H1 (cell line): ENCODE results near the gene ARHGEF38. TPM values are rescaled to one million over a fixed set of nuclear protein-coding genes. Genes with fewer than 3 reads are reported as not detected.

Experiments used
- CTCF ChIA-PET: fragments of 300-600 bp; sonication (Branson Sonifier 250); formaldehyde crosslinking; loops from one replicate; lab custom pipeline; 2021; ENCODE audit not compliant: partially characterized antibody; lab: Charles Lee
- POLR2A ChIA-PET: fragments of 300-600 bp; sonication (Branson Sonifier 250); formaldehyde crosslinking; loops from one replicate; lab custom pipeline; 2021; ENCODE audit warnings: inconsistent platforms; ENCODE audit not compliant: partially characterized antibody; lab: Charles Lee
- DNase-seq, 2 experiments: peaks; one replicate each; pipeline versions ENCODE4 v3.0.0 to v3.0.0-alpha.2; 2010 to 2022; ENCODE audit warnings: low spot score in 2 of 2, low read depth in 1 of 2, mixed read lengths in 1 of 2
- FAIRE-seq: peaks from 2 replicates; lab custom pipeline; 2011; peaks lifted over from hg19 to GRCh38; lab: Jason Lieb, UNC
- H2AFZ ChIP-seq: 2 replicates; pipeline ENCODE4 v1.8.1; 2012; ENCODE audit warnings: low read length, inconsistent platforms
- H2AK5ac ChIP-seq: 2 replicates; pipeline ENCODE4 v1.6.1; 2013; ENCODE audit warnings: low read depth, low read length
- H2BK120ac ChIP-seq: replicated peaks from 2 replicates; pipeline ENCODE3; 2013; ENCODE audit warnings: low read depth, low read length, inconsistent platforms
- H2BK12ac ChIP-seq: 2 replicates; pipeline ENCODE4 v1.6.1; 2013; ENCODE audit warnings: low read depth, low read length
- H2BK15ac ChIP-seq: 2 replicates; pipeline ENCODE4 v1.6.1; 2013; ENCODE audit warnings: low read length
- H2BK20ac ChIP-seq: 2 replicates; pipeline ENCODE4 v1.6.1; 2013; ENCODE audit warnings: low read length
- H2BK5ac ChIP-seq: 2 replicates; pipeline ENCODE4 v1.6.1; 2013; ENCODE audit warnings: low read depth, low read length
- H3K14ac ChIP-seq: 2 replicates; pipeline ENCODE4 v1.6.1; 2013; ENCODE audit warnings: inconsistent platforms; ENCODE audit not compliant: insufficient read length
- H3K18ac ChIP-seq: 2 replicates; pipeline ENCODE4 v1.6.1; 2013; ENCODE audit warnings: low read length; ENCODE audit errors: extremely low read depth
- H3K23ac ChIP-seq: 2 replicates; pipeline ENCODE4 v1.6.1; 2013; ENCODE audit warnings: inconsistent platforms; ENCODE audit not compliant: insufficient read length
- H3K23me2 ChIP-seq: 2 replicates; pipeline ENCODE4 v1.6.1; 2013; ENCODE audit warnings: low read depth, low read length
- H3K27ac ChIP-seq: 2 replicates; pipeline ENCODE4 v1.6.1; 2011; ENCODE audit warnings: low read depth, low read length, inconsistent platforms
- H3K27me3 ChIP-seq, 4 experiments: replicated peaks in 1 of 4; 1 replicate in 1 of 4; 2 replicates in 3 of 4; pipeline versions ENCODE4 v1.6.1 to v1.8.1; 2011 to 2013; ENCODE audit warnings: low read length in 3 of 4, mild to moderate bottlenecking in 3 of 4, inconsistent platforms in 2 of 4, mixed read lengths in 2 of 4, moderate library complexity in 1 of 4; ENCODE audit not compliant: control insufficient read depth in 3 of 4, insufficient read depth in 3 of 4; ENCODE audit errors: extremely low read depth in 1 of 4
- H3K36me3 ChIP-seq, 4 experiments: 2 replicates each; pipeline versions ENCODE4 v1.6.1 to v1.8.1; 2011 to 2013; ENCODE audit warnings: mild to moderate bottlenecking in 4 of 4, low read length in 3 of 4, moderate library complexity in 2 of 4, control low read depth in 1 of 4, inconsistent platforms in 1 of 4; ENCODE audit not compliant: insufficient read depth in 4 of 4, control insufficient read depth in 2 of 4
- H3K4ac ChIP-seq: replicated peaks from 2 replicates; pipeline ENCODE3; 2013; ENCODE audit warnings: low read length, low read depth, mixed read lengths, inconsistent platforms; ENCODE audit not compliant: insufficient read length
- H3K4me1 ChIP-seq, 4 experiments: replicated peaks in 1 of 4; 1 replicate in 1 of 4; 2 replicates in 3 of 4; pipeline versions ENCODE4 v1.6.1 to v1.8.1; 2011 to 2013; ENCODE audit warnings: low read length in 3 of 4, inconsistent platforms in 2 of 4, mixed read lengths in 1 of 4; ENCODE audit not compliant: insufficient read depth in 4 of 4, control insufficient read depth in 3 of 4
- H3K4me2 ChIP-seq, 2 experiments: 2 replicates each; pipeline versions ENCODE4 v1.6.1 to v1.8.1; 2011 to 2013; ENCODE audit warnings: low read depth in 2 of 2, low read length in 2 of 2, control low read depth in 1 of 2, inconsistent platforms in 1 of 2, mild to moderate bottlenecking in 1 of 2; ENCODE audit not compliant: insufficient read depth in 1 of 2
- H3K4me3 ChIP-seq, 4 experiments: fragments of 200-600, 300-600 bp in 1 of 4; sonication (generic), shearing (Covaris generic), sonication (Bioruptor Twin) in 1 of 4; 2 replicates each; pipeline versions ENCODE4 v1.5.1 to v1.8.1; 2011 to 2016; ENCODE audit warnings: low read length in 4 of 4, low read depth in 3 of 4, control low read depth in 2 of 4, inconsistent platforms in 2 of 4, mild to moderate bottlenecking in 2 of 4, mixed read lengths in 1 of 4, moderate library complexity in 1 of 4; ENCODE audit not compliant: insufficient read depth in 2 of 4; ENCODE audit errors: extremely low read depth in 1 of 4
- H3K56ac ChIP-seq: replicated peaks from 2 replicates; pipeline ENCODE3; 2013; ENCODE audit warnings: low read depth, mild to moderate bottlenecking, mixed read lengths, low read length, inconsistent platforms; ENCODE audit not compliant: insufficient read length
- H3K79me1 ChIP-seq: 2 replicates; pipeline ENCODE4 v1.6.1; 2013; ENCODE audit warnings: low read depth, low read length, control low read depth
- H3K79me2 ChIP-seq, 2 experiments: 2 replicates each; pipeline versions ENCODE4 v1.6.1 to v1.8.1; 2012 to 2013; ENCODE audit warnings: low read length in 2 of 2, mild to moderate bottlenecking in 2 of 2, inconsistent platforms in 1 of 2; ENCODE audit not compliant: insufficient read depth in 2 of 2, control insufficient read depth in 1 of 2
- H3K9ac ChIP-seq, 4 experiments: replicated peaks in 1 of 4; 1 replicate in 1 of 4; 2 replicates in 3 of 4; pipeline versions ENCODE4 v1.6.1 to v1.8.1; 2011 to 2013; ENCODE audit warnings: low read depth in 3 of 4, low read length in 3 of 4, control low read depth in 2 of 4, mild to moderate bottlenecking in 2 of 4, moderate library complexity in 2 of 4, inconsistent platforms in 1 of 4; ENCODE audit errors: extremely low read depth in 1 of 4
- H3K9me3 ChIP-seq, 2 experiments: 2 replicates each; pipeline versions ENCODE4 v1.6.1 to v1.8.1; 2012 to 2013; ENCODE audit warnings: mild to moderate bottlenecking in 2 of 2, moderate library complexity in 2 of 2, control low read depth in 1 of 2, inconsistent platforms in 1 of 2, low read depth in 1 of 2, low read length in 1 of 2, mixed read lengths in 1 of 2; ENCODE audit not compliant: insufficient read depth in 2 of 2
- H4K20me1 ChIP-seq, 2 experiments: replicated peaks in 1 of 2; 2 replicates each; pipeline versions ENCODE3 to v1.8.1; 2011 to 2013; ENCODE audit warnings: inconsistent platforms in 2 of 2, low read length in 2 of 2, mild to moderate bottlenecking in 1 of 2; ENCODE audit not compliant: insufficient read depth in 2 of 2, control insufficient read depth in 1 of 2
- H4K5ac ChIP-seq: 2 replicates; pipeline ENCODE4 v1.6.1; 2013; ENCODE audit warnings: low read length, low read depth, mixed read lengths, inconsistent platforms; ENCODE audit not compliant: insufficient read length
- H4K8ac ChIP-seq: 2 replicates; pipeline ENCODE4 v1.8.0; 2013; ENCODE audit warnings: mild to moderate bottlenecking, moderate library complexity, low read length, inconsistent platforms; ENCODE audit not compliant: insufficient read depth; ENCODE audit errors: extremely low read depth
- H4K91ac ChIP-seq: replicated peaks from 2 replicates; pipeline ENCODE3; 2013; ENCODE audit warnings: low read length, mixed read lengths, inconsistent platforms; ENCODE audit not compliant: insufficient read length
- CEBPB ChIP-seq: IDR thresholded peaks from 2 replicates; pipeline ENCODE4 v1.6.1; 2012; ENCODE audit warnings: low read depth, low read length
- CREB1 ChIP-seq: IDR thresholded peaks from 2 replicates; pipeline ENCODE4 v1.6.1; 2012; ENCODE audit warnings: inconsistent platforms
- FOSL1 ChIP-seq: IDR thresholded peaks from 2 replicates; pipeline ENCODE4 v1.6.1; 2011; ENCODE audit warnings: mild to moderate bottlenecking, low read depth, low read length, moderate library complexity; ENCODE audit not compliant: insufficient read depth
- PHF8 ChIP-seq: fragments of 200-600 bp; sonication (generic); conservative IDR thresholded peaks from 2 replicates; pipeline ENCODE4 v1.7.1; 2012; ENCODE audit warnings: low read depth, mild to moderate bottlenecking, inconsistent platforms, low read length, moderate library complexity
- RXRA ChIP-seq: IDR thresholded peaks from 2 replicates; pipeline ENCODE4 v1.6.1; 2011; ENCODE audit warnings: low read depth, mild to moderate bottlenecking, low read length, moderate library complexity; ENCODE audit not compliant: insufficient read depth
- SIRT6 ChIP-seq: IDR thresholded peaks from one replicate; pipeline ENCODE4 v1.7.1; 2012; ENCODE audit warnings: low read length, inconsistent platforms
- ZNF274 ChIP-seq: IDR thresholded peaks from 2 replicates; pipeline ENCODE4 v1.7.0; 2012; ENCODE audit warnings: low read length, borderline replicate concordance; ENCODE audit errors: extremely low read depth
- polyA plus RNA-seq, 7 experiments: library from polyadenylated mRNA; depleted of rRNA in 3 of 7; stranded (reverse) in 5 of 7; unstranded in 2 of 7; fragments of >200 nt in 5 of 7; fragments of 200-250 nt in 2 of 7; gene quantifications; 1 replicate in 5 of 7; 2 replicates in 1 of 7; 4 replicates in 1 of 7; pipeline versions ENCODE4 v1.2.1 to v1.2.3, GENCODE V29; 2011 to 2013; ENCODE audit warnings: missing spikeins in 2 of 7, mixed read lengths in 2 of 7
- total RNA-seq: library from RNA; stranded (reverse); fragmentation: NEBNext Ultra II Directional; extraction: Animal tissue kit (Norgen Biotek cat#: 25700); gene quantifications from 2 replicates; pipeline ENCODE4 v1.2.1, GENCODE V29; 2021

The ARHGEF38 gene
- total and polyA plus RNA-seq, 2 of the 8 experiments (the other 6 are each of a cell fraction or from before 2014, with no cell fraction given): not detected

DNA sequence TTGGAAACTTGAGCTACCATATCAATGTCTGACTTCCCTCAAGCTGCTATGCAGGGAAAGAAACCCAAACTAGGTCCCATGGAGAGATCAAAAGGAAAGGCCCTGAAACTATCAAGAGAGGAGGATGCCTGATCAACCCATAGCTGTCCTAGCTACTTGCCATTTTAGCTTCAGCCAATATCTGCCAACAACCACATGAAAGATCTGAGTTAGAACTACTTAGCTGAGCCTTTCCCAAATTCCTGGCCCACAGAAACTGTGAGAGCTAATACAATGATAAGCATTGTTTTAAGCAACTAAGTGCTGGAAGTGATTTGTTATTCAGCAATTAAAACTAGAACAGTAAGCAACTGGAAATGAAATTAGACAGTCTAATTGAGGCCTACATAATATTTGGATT lies 6.3 kb upstream of the ARHGEF38 start:
- H3K36me3 ChIP-seq: no peaks in the 10 kb centered on the region
- H3K14ac ChIP-seq: no peak overlapping the region
- no peak for DNase-seq
- H2BK120ac ChIP-seq: no peak overlapping the region
- H3K27me3 ChIP-seq: peaks cover 0 to 17% (median 10%) of the 10 kb centered on the region in 4 experiments; a peak in 5 of 7 replicates
- no peak overlapping the region for H4K91ac ChIP-seq
- H3K4me1 ChIP-seq: no peaks in the 10 kb centered on the region
- no peaks in the 10 kb centered on the region for H3K79me1 ChIP-seq
- no peak overlapping the region for H3K18ac ChIP-seq
- H3K27ac ChIP-seq: no peak overlapping the region
- no peak overlapping the region for H2BK20ac ChIP-seq
- no peak overlapping the region for H3K4ac ChIP-seq
- no peak for FAIRE-seq
- ChIA-PET POLR2A (no interaction called here), CTCF (interaction anchor here (1.1 to 1.6 kb wide), 2 partner anchors 9 to 121 kb away, joined by 3 to 4 read pairs; no protein-coding TSS in a partner anchor)
- H4K8ac ChIP-seq: no peak overlapping the region
- no peak overlapping the region for H2BK15ac ChIP-seq
- H3K56ac ChIP-seq: no peak overlapping the region
- no peaks in the 10 kb centered on the region for H3K79me2 ChIP-seq
- H3K9me3 ChIP-seq: no peaks in the 10 kb centered on the region
- H3K23me2 ChIP-seq: no peaks in the 10 kb centered on the region
- H2AK5ac ChIP-seq: no peak overlapping the region
- no peak overlapping the region for H2BK12ac ChIP-seq
- H3K4me2 ChIP-seq: no peak overlapping the region
- TF ChIP-seq CREB1: no peak
- no peak for TF ChIP-seq ZNF274
- no peak for TF ChIP-seq SIRT6
- no peak for TF ChIP-seq RXRA
- no peak for TF ChIP-seq PHF8
- TF ChIP-seq CEBPB: no peak
- TF ChIP-seq FOSL1: no peak
- H3K23ac ChIP-seq: no peak overlapping the region
- no peak overlapping the region for H3K9ac ChIP-seq
- H4K5ac ChIP-seq: no peak overlapping the region
- no peak overlapping the region for H3K4me3 ChIP-seq
- no peak overlapping the region for H2BK5ac ChIP-seq
- H2AFZ ChIP-seq: no peak overlapping the region
- no peaks in the 10 kb centered on the region for H4K20me1 ChIP-seq
